Thoracic aorta (tissue), 2 donors: ENCODE results near the gene GPR37. TPM values are rescaled to one million over a fixed set of nuclear protein-coding genes. Genes with fewer than 3 reads are reported as not detected.

Source experiments
- ATAC-seq: fragments of 150-250 bp; one replicate; pipeline ENCODE4 v1.8.0; 2017; ENCODE audit warnings: low read depth; ENCODE audit not compliant: insufficient number of reproducible peaks, low FRiP score
- DNase-seq: peaks from one replicate; pipeline ENCODE4 v3.0.0-alpha.2; 2020; ENCODE audit warnings: low spot score
- H3K27ac ChIP-seq, 2 donors: fragments of 200-600 bp; sonication (generic); 1 replicate in 1 of 2; 2 replicates in 1 of 2; pipeline ENCODE4 v1.5.1; 2016; ENCODE audit warnings: mild to moderate bottlenecking in 2 of 2, moderate library complexity in 2 of 2
- H3K27me3 ChIP-seq: fragments of 200-600 bp; sonication (generic); replicated peaks from 2 replicates; pipeline ENCODE4 v1.6.0; 2016; ENCODE audit warnings: mild to moderate bottlenecking; ENCODE audit not compliant: insufficient read depth
- H3K36me3 ChIP-seq: fragments of 200-600 bp; sonication (generic); one replicate; pipeline ENCODE4 v1.5.1; 2016
- H3K4me1 ChIP-seq, 2 donors: fragments of 200-600 bp; sonication (generic); 1 replicate in 1 of 2; 2 replicates in 1 of 2; pipeline versions ENCODE4 v1.5.1 to v1.6.0; 2016; ENCODE audit warnings: low read depth in 2 of 2, mild to moderate bottlenecking in 1 of 2; ENCODE audit not compliant: control insufficient read depth in 1 of 2
- H3K4me3 ChIP-seq: fragments of 200-600 bp; sonication (generic); 2 replicates; pipeline ENCODE4 v1.5.1; 2016; ENCODE audit warnings: mild to moderate bottlenecking
- H3K9me3 ChIP-seq: fragments of 200-600 bp; sonication (generic); 2 replicates; pipeline ENCODE4 v1.5.1; 2016
- CTCF ChIP-seq: fragments of 200-600 bp; sonication (generic); IDR thresholded peaks from one replicate; pipeline ENCODE4 v1.5.1; 2019; ENCODE audit warnings: antibody characterized with exemption
- total RNA-seq, 2 donors: library from RNA; depleted of rRNA; stranded (reverse); fragments of >200 nt; gene quantifications; one replicate each; pipeline versions ENCODE4 v1.1.0 to v1.2.3, GENCODE V29; 2016

The GPR37 gene
- total RNA-seq, 2 donors from 2014 or later: 0.41 to 2.8 TPM

DNA sequence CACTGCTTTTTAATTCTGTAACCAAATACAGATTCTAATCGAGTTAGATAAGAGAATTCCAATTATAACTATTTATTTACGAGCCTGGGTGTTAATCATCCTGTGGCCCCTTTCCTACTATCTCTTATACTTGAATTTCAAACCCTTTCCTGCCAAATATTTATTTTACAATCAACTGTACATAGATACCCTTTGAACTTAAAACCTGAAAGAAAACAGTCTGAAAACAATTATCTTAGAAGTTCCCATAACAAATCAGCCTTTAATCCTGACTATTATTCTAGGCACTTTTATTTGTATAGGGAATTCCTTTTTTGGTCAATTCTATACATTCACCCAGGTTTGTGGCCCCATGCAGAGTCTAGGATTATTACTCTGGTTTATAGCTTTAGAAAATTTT is 10.6 kb upstream of the GPR37 start:
- ATAC-seq: no peak
- no peak overlapping the region for H3K27ac ChIP-seq
- no peaks in the 10 kb centered on the region for H3K4me1 ChIP-seq
- no peaks in the 10 kb centered on the region for H3K27me3 ChIP-seq
- DNase-seq: no peak
- TF ChIP-seq CTCF: no peak
- no peaks in the 10 kb centered on the region for H3K36me3 ChIP-seq
- no peak overlapping the region for H3K4me3 ChIP-seq
- H3K9me3 ChIP-seq: no peaks in the 10 kb centered on the region

- Histone ChIP-seq H3K4me1 (no peaks in the 10 kb centered on the region), H3K36me3 (no peaks in the 10 kb centered on the region), H3K27ac (no peak overlapping the region), H3K27me3 (no peaks in the 10 kb centered on the region), H3K4me3 (no peak overlapping the region), H3K9me3 (no peaks in the 10 kb centered on the region)
- no peak for DNase-seq
- TF ChIP-seq CTCF: no peak
- no peak for ATAC-seq
Observed at GRCh38 chr7:124775422-124775821, 9.8 kb upstream of the GPR37 start.

DNA sequence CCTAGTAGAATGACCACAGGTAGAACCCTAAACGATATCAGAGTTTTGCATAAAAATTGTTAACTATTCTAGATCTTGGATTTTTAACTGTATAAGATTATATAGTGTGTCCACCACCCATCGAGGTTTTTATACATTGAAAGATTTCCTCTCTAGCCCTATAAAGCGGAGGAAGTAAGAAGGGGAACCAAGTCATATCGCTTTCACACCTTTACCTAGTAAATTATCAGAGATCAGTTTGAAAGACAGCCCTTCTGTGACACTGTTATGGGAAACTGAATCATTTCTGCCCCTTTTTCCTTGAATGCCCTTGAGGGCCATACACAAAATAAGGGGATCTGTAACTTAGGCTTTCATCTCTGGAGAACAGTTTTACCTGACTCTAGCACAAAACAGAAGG is 8.3 kb upstream of the GPR37 start:
- Histone ChIP-seq H3K27me3 (no peaks in the 10 kb centered on the region), H3K9me3 (no peaks in the 10 kb centered on the region), H3K36me3 (no peaks in the 10 kb centered on the region), H3K4me3 (no peak overlapping the region), H3K27ac (no peak overlapping the region), H3K4me1 (no peaks in the 10 kb centered on the region)
- no peak for TF ChIP-seq CTCF
- DNase-seq (no peak), ATAC-seq (no peak)

DNA sequence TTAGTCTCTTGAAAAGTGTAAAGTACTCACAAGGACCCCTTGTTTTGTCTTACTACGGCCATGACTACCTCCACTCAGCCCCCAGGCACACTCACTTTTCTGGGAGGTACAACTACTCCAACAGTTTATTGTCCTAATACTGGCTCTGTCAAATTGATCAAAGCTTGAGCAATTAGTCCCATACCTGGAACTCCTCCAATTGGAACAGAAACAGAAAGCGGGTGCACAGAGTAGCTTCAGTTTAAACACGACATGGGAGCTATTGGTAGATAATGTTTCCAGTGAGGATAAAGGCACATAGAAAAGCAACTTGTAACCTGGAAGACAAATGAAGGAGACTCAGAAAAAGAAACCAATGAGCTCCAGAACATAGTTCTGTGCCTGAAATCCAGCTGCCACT is 7.7 kb upstream of the GPR37 start:
- no peak for TF ChIP-seq CTCF
- ATAC-seq: no peak

DNA sequence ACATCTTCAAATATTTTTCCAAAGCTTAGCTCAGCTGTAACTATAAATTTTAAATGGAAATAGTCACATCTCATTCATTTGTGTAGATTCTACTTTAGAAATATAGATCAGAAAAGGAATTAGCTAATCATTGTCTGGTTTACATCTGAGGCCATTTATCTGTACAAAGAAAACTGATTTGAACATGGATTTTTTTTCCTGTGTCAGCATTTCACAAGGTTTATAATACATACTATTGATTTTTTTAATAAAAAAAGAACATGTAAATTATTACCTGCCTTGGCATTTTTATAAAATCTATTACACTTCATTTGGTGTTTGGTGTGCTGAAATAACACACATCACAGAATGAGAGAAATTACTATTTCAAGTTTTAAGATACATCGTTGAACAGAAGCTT is 3.5 kb upstream of the GPR37 start:
- Histone ChIP-seq H3K4me1 (peaks cover 0 to under 1% of the 10 kb centered on the region in 2 donors), H3K36me3 (no peaks in the 10 kb centered on the region), H3K27me3 (no peaks in the 10 kb centered on the region), H3K4me3 (no peak overlapping the region), H3K9me3 (no peaks in the 10 kb centered on the region), H3K27ac (no peak overlapping the region)
- DNase-seq: no peak
- TF ChIP-seq CTCF: no peak
- no peak for ATAC-seq

More for the DNA sequence above, 7.7 kb upstream of the GPR37 start:
- Histone ChIP-seq H3K27me3 (no peaks in the 10 kb centered on the region), H3K4me1 (no peaks in the 10 kb centered on the region), H3K27ac (no peak overlapping the region), H3K9me3 (no peaks in the 10 kb centered on the region), H3K4me3 (no peak overlapping the region), H3K36me3 (no peaks in the 10 kb centered on the region)
- DNase-seq: no peak
